A673 (cell line): ENCODE measurements around the gene GPER1. TPM values are rescaled to one million over a fixed set of nuclear protein-coding genes. Genes with fewer than 3 reads are reported as not detected.

ENCODE experiments used
- BruUV-seq: library from RNA; stranded (reverse); fragments of 400-500 nt; replicated peaks from 2 replicates; lab custom pipeline; 2021; lab: Mats Ljungman, UMichigan
- CTCF ChIA-PET: fragments of 300-600 bp; sonication (Branson Sonifier 250); formaldehyde crosslinking; loops from one replicate; lab custom pipeline; 2022; ENCODE audit warnings: antibody characterized with exemption; lab: Charles Lee
- POLR2A ChIA-PET: fragments of 300-600 bp; sonication (Branson Sonifier 250); formaldehyde crosslinking; loops from one replicate; lab custom pipeline; 2022; ENCODE audit warnings: antibody characterized with exemption; ENCODE audit not compliant: low non-redundant PET; lab: Charles Lee
- DNase-seq: peaks from one replicate; pipeline ENCODE4 v3.0.0-alpha.2; 2015; ENCODE audit warnings: low spot score
- H3K27ac ChIP-seq: fragments of 200-600 bp; sonication (generic); 2 replicates; pipeline ENCODE4 v1.5.1; 2016; ENCODE audit warnings: mixed run types, low read depth, mild to moderate bottlenecking, mixed read lengths, antibody characterized with exemption, low read length; ENCODE audit not compliant: poor library complexity, severe bottlenecking
- H3K27me3 ChIP-seq: fragments of 200-600 bp; sonication (generic); replicated peaks from 2 replicates; pipeline ENCODE4 v1.6.1; 2017; ENCODE audit warnings: mixed run types, low read depth, mild to moderate bottlenecking, mixed read lengths, antibody characterized with exemption, low read length; ENCODE audit not compliant: insufficient read depth, poor library complexity
- H3K36me3 ChIP-seq: fragments of 200-600 bp; sonication (generic); 2 replicates; pipeline ENCODE4 v1.6.1; 2016; ENCODE audit warnings: mixed run types, mild to moderate bottlenecking, mixed read lengths, antibody characterized with exemption, low read length; ENCODE audit not compliant: insufficient read depth, poor library complexity, severe bottlenecking
- H3K4me1 ChIP-seq: fragments of 200-600 bp; sonication (generic); 2 replicates; pipeline ENCODE4 v1.6.1; 2017; ENCODE audit warnings: mixed run types, mild to moderate bottlenecking, mixed read lengths, antibody characterized with exemption, low read length; ENCODE audit not compliant: insufficient read depth, poor library complexity, severe bottlenecking
- H3K4me3 ChIP-seq: fragments of 200-600 bp; sonication (generic); 2 replicates; pipeline ENCODE4 v1.5.1; 2016; ENCODE audit warnings: low read depth, mixed run types, mild to moderate bottlenecking, mixed read lengths, low read length; ENCODE audit not compliant: poor library complexity, severe bottlenecking
- H3K9me3 ChIP-seq: fragments of 200-600 bp; sonication (generic); 2 replicates; pipeline ENCODE4 v1.6.1; 2016; ENCODE audit warnings: mixed run types, low read depth, mild to moderate bottlenecking, mixed read lengths, antibody characterized with exemption, low read length; ENCODE audit not compliant: poor library complexity, severe bottlenecking
- CTCF ChIP-seq: fragments of 300-800, 200-600 bp; sonication (generic); conservative IDR thresholded peaks from 2 replicates; pipeline ENCODE4 v1.5.1; 2017; ENCODE audit warnings: low read depth, mild to moderate bottlenecking, antibody characterized with exemption, low read length, moderate library complexity, mixed read lengths
- EZH2 ChIP-seq: fragments of 200-600 bp; sonication (generic); IDR thresholded peaks from 2 replicates; pipeline ENCODE4 v1.6.1; 2017; ENCODE audit warnings: borderline replicate concordance, low read depth, mild to moderate bottlenecking, mixed read lengths, antibody characterized with exemption, low read length; ENCODE audit not compliant: poor library complexity, severe bottlenecking
- intact Hi-C: fragments of 100-400 bp; cut with micrococcal nuclease; formaldehyde crosslinking; loops from one replicate; pipeline ENCODE4 v1.10.0; 2022; ENCODE audit not compliant: unreplicated experiment
- total RNA-seq: library from RNA; stranded (reverse); gene quantifications from 2 replicates; pipeline ENCODE4 v1.2.3, GENCODE V29; 2021

GPER1 gene
- total RNA-seq, 1 experiment from 2014 or later = 0.37 TPM

- CTCF ChIA-PET = no interaction called here
- no peak for DNase-seq
- H3K4me1 ChIP-seq = no peaks in the 10 kb centered on the region
- no peak overlapping the region for H3K4me3 ChIP-seq
- H3K27ac ChIP-seq = no peak overlapping the region
- no peaks in the 10 kb centered on the region for H3K9me3 ChIP-seq
- TF ChIP-seq EZH2 = no peak
- no peak for TF ChIP-seq CTCF
- H3K36me3 ChIP-seq = no peaks in the 10 kb centered on the region
- BruUV-seq = no TSS peak
- intact Hi-C loops = no loop called here
- no peaks in the 10 kb centered on the region for H3K27me3 ChIP-seq
- POLR2A ChIA-PET = no interaction called here
These were observed 7.0 kb downstream of the GPER1 start for GRCh38 chr7:1094870-1095269.

DNA sequence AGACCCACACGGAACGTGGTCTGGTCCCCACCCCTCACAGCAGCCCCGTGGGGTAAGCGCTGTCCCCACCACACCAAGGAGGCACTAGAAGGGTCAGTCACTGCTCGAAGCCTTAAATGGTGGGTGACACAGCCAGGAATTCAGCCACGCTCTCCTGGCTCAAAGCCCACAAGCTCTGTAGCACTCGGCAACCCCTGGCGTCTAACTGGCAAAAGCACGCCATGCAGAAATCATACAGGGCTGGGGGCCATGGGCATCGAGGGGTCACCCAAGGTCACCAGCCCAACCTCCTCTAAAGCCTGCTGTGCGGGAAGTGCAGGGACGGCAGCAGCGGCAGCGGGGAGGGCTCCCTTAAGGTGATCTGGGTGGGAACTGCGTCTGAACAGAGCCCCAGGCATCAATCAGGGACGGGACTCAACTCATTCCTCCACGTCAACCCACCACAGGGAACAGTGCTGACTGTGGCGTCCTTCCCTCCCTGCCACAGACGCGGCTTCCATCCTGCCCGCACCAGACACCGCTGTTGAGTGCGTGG lies 7.8 kb downstream of the GPER1 start:
- Histone ChIP-seq H3K9me3 (no peaks in the 10 kb centered on the region), H3K27ac (no peak overlapping the region), H3K4me1 (no peaks in the 10 kb centered on the region), H3K36me3 (no peaks in the 10 kb centered on the region), H3K4me3 (no peak overlapping the region), H3K27me3 (no peaks in the 10 kb centered on the region)
- intact Hi-C loops = no loop called here
- TF ChIP-seq CTCF (no peak), EZH2 (no peak)
- ChIA-PET POLR2A (no interaction called here), CTCF (no interaction called here)
- no TSS peak for BruUV-seq
- no peak for DNase-seq

GRCh38 chr7:1096156-1097119 lies 8.5 kb downstream of the GPER1 start:
- no peaks in the 10 kb centered on the region for H3K36me3 ChIP-seq
- POLR2A ChIA-PET = no interaction called here
- H3K27ac ChIP-seq = no peak overlapping the region
- no peak overlapping the region for H3K4me3 ChIP-seq
- no peaks in the 10 kb centered on the region for H3K4me1 ChIP-seq
- BruUV-seq = no TSS peak
- no peak for DNase-seq
- H3K9me3 ChIP-seq = no peaks in the 10 kb centered on the region
- H3K27me3 ChIP-seq = no peaks in the 10 kb centered on the region
- TF ChIP-seq CTCF (no peak), EZH2 (no peak)
- CTCF ChIA-PET = no interaction called here
- intact Hi-C loops = no loop called here
